Measurements from ENCODE around the gene ARHGAP23.
"Not testable (repeated sequence)": the region's sequence is repeated elsewhere in the genome, so short reads cannot be mapped to it uniquely, and the experiment has no call there.

ARHGAP23 gene

GRCh38 chr17:38499230-38499629, 71.0 kb downstream of the ARHGAP23 start:
- not testable (repeated sequence) for H3K36me3 ChIP-seq (ENCODE audit: insufficient read depth, low read depth, low read length); H3K4me1 ChIP-seq (ENCODE audit: insufficient read depth, low read length); H3K27me3 ChIP-seq (ENCODE audit: insufficient read depth, low read length); H3K4me3 ChIP-seq (ENCODE audit: low read length); H3K27ac ChIP-seq (ENCODE audit: low read length); H3K9ac ChIP-seq (ENCODE audit: low read depth, low read length); H3K9me3 ChIP-seq (ENCODE audit: insufficient read depth, low read depth, low read length)

DNA sequence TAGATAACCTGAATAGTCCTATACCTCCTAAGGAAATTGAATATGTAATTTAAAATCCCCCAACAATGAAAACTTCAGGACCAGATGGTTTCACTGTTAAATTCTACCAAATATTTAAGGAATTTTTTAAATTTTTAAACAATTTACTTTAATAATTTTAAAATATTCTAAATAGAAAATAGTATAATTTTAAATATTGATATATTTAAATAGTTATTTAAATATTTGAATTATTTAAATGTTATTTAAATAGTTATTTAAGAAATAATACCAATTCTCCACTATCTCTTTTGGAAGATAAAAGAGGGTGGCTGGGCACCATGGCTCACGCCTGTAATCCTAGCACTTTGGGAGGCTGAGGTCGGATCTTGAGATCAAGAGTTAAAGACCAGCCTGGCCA, 73.5 kb downstream of the ARHGAP23 start:
- H3K36me3 ChIP-seq (ENCODE audit: insufficient read depth, low read depth, low read length): peaks cover 23% of the 10 kb centered on the region; the same call in 1 of the 2 replicates
- not testable (repeated sequence) for H3K4me1 ChIP-seq (ENCODE audit: insufficient read depth, low read length); H3K27ac ChIP-seq (ENCODE audit: low read length); H3K9ac ChIP-seq (ENCODE audit: low read depth, low read length); H3K27me3 ChIP-seq (ENCODE audit: insufficient read depth, low read length); H3K9me3 ChIP-seq (ENCODE audit: insufficient read depth, low read depth, low read length); H3K4me3 ChIP-seq (ENCODE audit: low read length)

DNA sequence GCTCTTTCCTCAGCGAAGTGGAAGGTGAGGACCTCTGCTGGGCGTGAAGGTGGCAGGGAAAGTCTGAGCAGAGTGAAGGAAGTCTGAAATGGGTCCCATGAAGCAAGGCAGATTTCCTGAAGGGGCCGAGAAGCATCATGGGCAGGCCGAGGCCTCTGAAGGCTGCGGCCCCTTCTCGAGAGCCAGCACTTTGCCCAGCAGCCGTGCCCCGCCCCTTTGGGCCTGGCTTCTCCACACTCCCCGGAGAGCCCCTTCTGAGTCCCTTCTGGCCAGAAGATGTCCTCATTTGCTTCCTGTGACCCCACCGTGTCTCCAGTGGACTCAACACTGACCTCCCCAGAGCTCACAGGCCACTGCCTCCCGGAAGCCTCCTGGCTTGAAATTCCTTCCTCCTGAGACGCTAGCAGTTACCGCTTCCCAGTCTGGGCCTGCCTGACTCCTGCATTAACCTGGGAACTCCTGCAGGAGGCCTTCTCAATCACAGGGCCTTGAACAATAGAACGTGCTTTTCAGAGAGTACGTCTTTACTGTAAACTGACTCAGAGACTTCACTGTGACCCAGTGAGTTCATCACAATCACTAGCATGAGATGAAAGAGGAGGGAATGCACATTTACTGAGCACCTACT, 75.1 kb downstream of the ARHGAP23 start:
- not testable (repeated sequence) for H3K27me3 ChIP-seq (ENCODE audit: insufficient read depth, low read length); H3K9ac ChIP-seq (ENCODE audit: low read depth, low read length); H3K4me1 ChIP-seq (ENCODE audit: insufficient read depth, low read length); H3K4me3 ChIP-seq (ENCODE audit: low read length); H3K27ac ChIP-seq (ENCODE audit: low read length); H3K9me3 ChIP-seq (ENCODE audit: insufficient read depth, low read depth, low read length)
- peaks cover 24% of the 10 kb centered on the region; the same call in 1 of the 2 replicates for H3K36me3 ChIP-seq (ENCODE audit: insufficient read depth, low read depth, low read length)

- H3K27ac ChIP-seq (ENCODE audit: low read length): no peak overlapping the region
- peaks cover 9% of the 10 kb centered on the region; the same call in 1 of the 2 replicates for H3K4me1 ChIP-seq (ENCODE audit: insufficient read depth, low read length)
- peaks cover 3% of the 10 kb centered on the region; the same call in 1 of the 2 replicates for H3K27me3 ChIP-seq (ENCODE audit: insufficient read depth, low read length)
- H3K4me3 ChIP-seq (ENCODE audit: low read length): no peak overlapping the region
- peaks cover 24% of the 10 kb centered on the region; the same call in 1 of the 2 replicates for H3K36me3 ChIP-seq (ENCODE audit: insufficient read depth, low read depth, low read length)
- H3K9me3 ChIP-seq (ENCODE audit: insufficient read depth, low read depth, low read length): no peaks in the 10 kb centered on the region
- no peak overlapping the region for H3K9ac ChIP-seq (ENCODE audit: low read depth, low read length)
Measured at GRCh38 chr17:38504216-38504615, 76.0 kb downstream of the ARHGAP23 start.

DNA sequence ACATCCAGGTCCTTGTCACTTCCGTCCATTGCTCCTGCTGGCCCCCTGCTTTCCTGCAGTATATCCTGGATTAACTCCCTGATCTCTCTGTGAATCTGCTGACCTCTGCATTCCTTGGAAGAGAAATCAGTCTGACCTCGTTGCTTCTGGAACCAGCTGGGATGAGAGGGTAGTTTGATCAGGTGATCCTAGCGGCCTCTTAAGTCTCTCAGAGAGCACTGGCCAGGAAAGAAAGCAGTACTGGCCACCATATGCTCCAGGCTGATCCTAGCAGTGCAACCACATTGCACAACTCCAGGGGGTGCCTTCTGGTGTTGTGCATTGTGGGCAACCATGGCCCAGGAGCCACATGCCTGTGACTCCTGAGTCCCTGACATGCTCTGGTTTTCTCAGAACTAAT, 79.2 kb downstream of the ARHGAP23 start:
- no peak overlapping the region for H3K9ac ChIP-seq (ENCODE audit: low read depth, low read length)
- H3K27me3 ChIP-seq (ENCODE audit: insufficient read depth, low read length): peaks cover 34% of the 10 kb centered on the region
- H3K9me3 ChIP-seq (ENCODE audit: insufficient read depth, low read depth, low read length): no peaks in the 10 kb centered on the region
- H3K4me1 ChIP-seq (ENCODE audit: insufficient read depth, low read length): peaks cover 16% of the 10 kb centered on the region
- H3K36me3 ChIP-seq (ENCODE audit: insufficient read depth, low read depth, low read length): peaks cover 20% of the 10 kb centered on the region; the same call in 1 of the 2 replicates
- no peak overlapping the region for H3K4me3 ChIP-seq (ENCODE audit: low read length)
- no peak overlapping the region for H3K27ac ChIP-seq (ENCODE audit: low read length)

DNA sequence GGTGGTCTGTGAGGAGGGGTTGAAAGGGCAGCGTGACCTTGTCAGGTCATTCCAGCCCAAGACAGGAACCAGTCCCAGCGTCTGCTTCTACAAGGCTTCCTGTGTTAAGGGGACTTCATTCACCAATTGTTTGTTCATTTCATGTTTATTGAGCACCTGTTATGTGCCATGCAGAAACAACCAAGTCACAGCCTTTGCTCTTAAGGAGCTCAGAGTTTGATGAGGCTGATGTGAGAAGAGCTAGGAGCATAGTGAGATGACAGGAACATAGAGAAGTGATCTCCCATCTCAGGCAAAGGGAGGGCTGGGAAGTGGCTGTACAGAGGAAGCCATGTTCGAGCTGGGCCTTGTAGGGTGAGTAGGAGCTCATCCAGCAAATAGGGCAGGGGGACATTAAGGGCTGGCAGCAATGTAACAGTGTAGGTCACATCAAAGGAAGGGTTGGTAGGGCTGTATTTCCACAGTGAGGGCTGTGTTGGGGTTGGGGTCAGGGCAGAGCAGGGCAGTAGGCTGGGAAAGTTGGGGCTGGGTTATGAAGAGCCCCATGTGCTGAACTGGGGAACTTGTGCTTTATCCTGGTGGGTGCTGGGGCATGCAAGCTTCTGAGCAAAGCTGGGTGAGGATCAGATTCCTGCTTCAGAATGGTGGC, 79.8 kb downstream of the ARHGAP23 start:
- Histone ChIP-seq H3K9me3 (ENCODE audit: insufficient read depth, low read depth, low read length) (no peaks in the 10 kb centered on the region), H3K36me3 (ENCODE audit: insufficient read depth, low read depth, low read length) (peaks cover 19% of the 10 kb centered on the region; the same call in 1 of the 2 replicates), H3K27ac (ENCODE audit: low read length) (no peak overlapping the region), H3K9ac (ENCODE audit: low read depth, low read length) (no peak overlapping the region; the same call in 1 of the 2 replicates), H3K4me1 (ENCODE audit: insufficient read depth, low read length) (peaks cover 16% of the 10 kb centered on the region), H3K27me3 (ENCODE audit: insufficient read depth, low read length) (peaks cover 37% of the 10 kb centered on the region), H3K4me3 (ENCODE audit: low read length) (no peak overlapping the region)

DNA sequence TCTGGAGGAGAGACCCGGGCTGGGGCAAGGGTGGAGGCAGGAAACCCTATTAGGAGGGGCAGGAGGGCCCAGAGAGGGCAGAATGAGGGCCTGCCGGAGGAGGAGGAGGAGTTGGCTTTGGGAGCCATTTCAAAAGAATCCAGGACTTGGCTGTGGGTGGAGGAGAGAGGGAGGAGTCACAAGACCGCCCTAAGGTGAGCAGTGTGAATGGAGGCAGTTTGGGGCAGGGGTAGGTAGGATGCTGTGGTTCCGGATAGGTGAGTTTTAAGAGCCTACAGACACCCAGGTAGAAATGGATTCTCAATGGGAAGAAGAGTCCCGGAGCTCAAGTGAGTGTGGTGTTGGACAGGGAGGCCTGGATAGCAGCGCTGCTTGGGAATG, 80.3 kb downstream of the ARHGAP23 start:
- Histone ChIP-seq H3K9ac (ENCODE audit: low read depth, low read length) (no peak overlapping the region; the same call in 1 of the 2 replicates), H3K36me3 (ENCODE audit: insufficient read depth, low read depth, low read length) (peaks cover 19% of the 10 kb centered on the region; the same call in 1 of the 2 replicates), H3K4me3 (ENCODE audit: low read length) (no peak overlapping the region; the same call in 1 of the 2 replicates), H3K27me3 (ENCODE audit: insufficient read depth, low read length) (peaks cover 37% of the 10 kb centered on the region), H3K9me3 (ENCODE audit: insufficient read depth, low read depth, low read length) (no peaks in the 10 kb centered on the region), H3K27ac (ENCODE audit: low read length) (no peak overlapping the region), H3K4me1 (ENCODE audit: insufficient read depth, low read length) (peaks cover 16% of the 10 kb centered on the region)

- Histone ChIP-seq H3K36me3 (ENCODE audit: insufficient read depth, low read depth, low read length) (peaks cover 16% of the 10 kb centered on the region; the same call in 1 of the 2 replicates), H3K27ac (ENCODE audit: low read length) (no peak overlapping the region), H3K27me3 (ENCODE audit: insufficient read depth, low read length) (peaks cover 37% of the 10 kb centered on the region), H3K9ac (ENCODE audit: low read depth, low read length) (no peak overlapping the region; the same call in 1 of the 2 replicates), H3K9me3 (ENCODE audit: insufficient read depth, low read depth, low read length) (no peaks in the 10 kb centered on the region), H3K4me1 (ENCODE audit: insufficient read depth, low read length) (peaks cover 16% of the 10 kb centered on the region), H3K4me3 (ENCODE audit: low read length) (peak overlapping the region; percentile 59)
Measured at GRCh38 chr17:38508954-38509771, 80.9 kb downstream of the ARHGAP23 start.

DNA sequence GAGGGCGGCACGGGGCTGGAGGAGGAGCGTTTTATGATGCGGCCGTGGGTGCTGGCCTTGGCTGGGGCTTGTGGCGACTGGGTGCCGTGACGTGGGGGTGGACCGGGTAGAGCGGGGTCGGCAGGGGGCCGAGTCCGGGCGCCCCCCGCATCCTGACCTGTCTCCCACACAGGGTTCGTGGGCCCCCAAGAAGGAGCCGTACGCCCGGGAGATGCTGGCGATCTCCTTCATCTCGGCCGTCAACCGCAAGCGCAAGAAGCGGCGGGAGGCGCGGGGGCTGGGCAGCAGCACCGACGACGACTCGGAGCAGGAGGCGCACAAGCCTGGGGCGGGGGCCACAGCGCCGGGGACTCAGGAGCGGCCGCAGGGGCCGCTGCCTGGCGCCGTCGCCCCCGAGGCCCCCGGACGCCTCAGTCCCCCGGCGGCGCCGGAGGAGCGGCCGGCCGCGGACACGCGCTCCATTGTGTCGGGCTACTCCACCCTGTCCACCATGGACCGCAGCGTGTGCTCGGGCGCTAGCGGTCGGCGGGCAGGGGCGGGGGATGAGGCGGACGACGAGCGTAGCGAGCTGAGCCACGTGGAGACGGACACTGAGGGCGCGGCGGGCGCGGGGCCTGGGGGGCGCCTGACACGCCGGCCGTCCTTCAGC, 81.6 kb downstream of the ARHGAP23 start:
- H3K9me3 ChIP-seq (ENCODE audit: insufficient read depth, low read depth, low read length): no peaks in the 10 kb centered on the region
- peaks cover 11% of the 10 kb centered on the region; the same call in 1 of the 2 replicates for H3K36me3 ChIP-seq (ENCODE audit: insufficient read depth, low read depth, low read length)
- H3K4me1 ChIP-seq (ENCODE audit: insufficient read depth, low read length): peaks cover 16% of the 10 kb centered on the region
- H3K9ac ChIP-seq (ENCODE audit: low read depth, low read length): no peak overlapping the region; the same call in 1 of the 2 replicates
- no peak overlapping the region for H3K27ac ChIP-seq (ENCODE audit: low read length)
- H3K27me3 ChIP-seq (ENCODE audit: insufficient read depth, low read length): peaks cover 37% of the 10 kb centered on the region
- H3K4me3 ChIP-seq (ENCODE audit: low read length): peak overlapping the region; percentile 59

GRCh38 chr17:38510421-38511149, 82.3 kb downstream of the ARHGAP23 start:
- Histone ChIP-seq H3K4me1 (ENCODE audit: insufficient read depth, low read length) (peaks cover 16% of the 10 kb centered on the region), H3K27me3 (ENCODE audit: insufficient read depth, low read length) (peaks cover 37% of the 10 kb centered on the region), H3K9ac (ENCODE audit: low read depth, low read length) (peak overlapping the region; percentile 51; the same call in 1 of the 2 replicates), H3K9me3 (ENCODE audit: insufficient read depth, low read depth, low read length) (no peaks in the 10 kb centered on the region), H3K36me3 (ENCODE audit: insufficient read depth, low read depth, low read length) (peaks cover 11% of the 10 kb centered on the region; the same call in 1 of the 2 replicates), H3K27ac (ENCODE audit: low read length) (no peak overlapping the region), H3K4me3 (ENCODE audit: low read length) (peak overlapping the region; percentile 59; the same call in 1 of the 2 replicates)

Measured in iPS-20b (cell line).